B cell (primary cell): ENCODE measurements around the gene PRODH2. TPM values are rescaled to one million over a fixed set of nuclear protein-coding genes. Genes with fewer than 3 reads are reported as not detected.

Source experiments
- ATAC-seq: fragments of 200-7000 bp; cut with Tn5 transposase; one replicate; pipeline ENCODE4 v1.10.0; 2021; ENCODE audit warnings: low read depth, mild to moderate bottlenecking, moderate number of reproducible peaks, moderate library complexity
- CTCF ChIA-PET: fragments of 350-600 bp; sonication (Branson Sonifier 250); formaldehyde crosslinking; loops from one replicate; lab custom pipeline; 2021; ENCODE audit warnings: antibody characterized with exemption, inconsistent platforms; lab: Charles Lee
- POLR2A ChIA-PET: fragments of 350-600 bp; sonication (Branson Sonifier 250); formaldehyde crosslinking; loops from one replicate; lab custom pipeline; 2021; ENCODE audit warnings: antibody characterized with exemption; lab: Charles Lee
- DNase-seq: peaks from one replicate; pipeline ENCODE4 v3.0.0; 2013
- H2AFZ ChIP-seq: 2 replicates; pipeline ENCODE4 v1.6.1; 2012; ENCODE audit warnings: mild to moderate bottlenecking, low read depth, low read length; ENCODE audit not compliant: insufficient read depth, poor library complexity, severe bottlenecking
- H3K27ac ChIP-seq, 2 donors: 1 replicate in 1 of 2; 2 replicates in 1 of 2; pipeline ENCODE4 v1.5.1; 2012 to 2013; ENCODE audit warnings: low read length in 2 of 2, mild to moderate bottlenecking in 2 of 2, moderate library complexity in 1 of 2
- H3K27me3 ChIP-seq, 4 experiments: fragments of 200-600 bp in 1 of 4; sonication (generic) in 1 of 4; replicated peaks in 1 of 4; 1 replicate in 2 of 4; 2 replicates in 2 of 4; pipeline versions ENCODE4 v1.6.1 to v1.7.0; 2013 to 2016; ENCODE audit warnings: low read length in 3 of 4, mild to moderate bottlenecking in 2 of 4, mixed read lengths in 1 of 4, moderate library complexity in 1 of 4; ENCODE audit not compliant: insufficient read depth in 4 of 4, control insufficient read depth in 3 of 4; ENCODE audit errors: control extremely low read depth in 1 of 4
- H3K36me3 ChIP-seq, 2 experiments: replicated peaks in 1 of 2; 1 replicate in 1 of 2; 2 replicates in 1 of 2; pipeline versions ENCODE4 v1.6.1 to v1.7.1; 2013; ENCODE audit warnings: low read length in 1 of 2; ENCODE audit not compliant: insufficient read depth in 2 of 2, control insufficient read depth in 1 of 2; ENCODE audit errors: control extremely low read depth in 1 of 2, extremely low read depth in 1 of 2
- H3K4me1 ChIP-seq, 2 donors: fragments of 200-600 bp in 1 of 2; sonication (generic) in 1 of 2; 1 replicate in 1 of 2; 2 replicates in 1 of 2; pipeline versions ENCODE4 v1.5.1 to v1.6.1; 2013 to 2017; ENCODE audit warnings: low read length in 2 of 2; ENCODE audit not compliant: control insufficient read depth in 2 of 2, insufficient read depth in 2 of 2
- H3K4me2 ChIP-seq: replicated peaks from 2 replicates; pipeline ENCODE3; 2012; ENCODE audit warnings: mild to moderate bottlenecking, low read depth, low read length; ENCODE audit not compliant: poor library complexity, severe bottlenecking
- H3K4me3 ChIP-seq, 5 experiments: fragments of 200-600 bp in 1 of 5; sonication (generic) in 1 of 5; 1 replicate in 3 of 5; 2 replicates in 2 of 5; pipeline versions ENCODE4 v1.5.1 to v1.7.0; 2011 to 2016; ENCODE audit warnings: low read length in 4 of 5, mild to moderate bottlenecking in 4 of 5, low read depth in 2 of 5, control low read depth in 1 of 5, moderate library complexity in 1 of 5; ENCODE audit not compliant: insufficient read depth in 1 of 5; ENCODE audit errors: control extremely low read depth in 1 of 5, extremely low read depth in 1 of 5
- H3K79me2 ChIP-seq: fragments of 200-600 bp; sonication (generic); one replicate; pipeline ENCODE4 v1.6.0; 2016; ENCODE audit warnings: low read length; ENCODE audit not compliant: control insufficient read depth, insufficient read depth
- H3K9ac ChIP-seq: fragments of 200-600 bp; sonication (generic); 2 replicates; pipeline ENCODE4 v1.6.1; 2017; ENCODE audit warnings: mild to moderate bottlenecking, low read length, moderate library complexity
- H3K9me3 ChIP-seq, 3 donors: one replicate each; pipeline versions ENCODE4 v1.6.1 to v1.7.1; 2013; ENCODE audit warnings: low read length in 2 of 3; ENCODE audit not compliant: control insufficient read depth in 2 of 3, insufficient read depth in 1 of 3; ENCODE audit errors: control extremely low read depth in 1 of 3
- H4K20me1 ChIP-seq: 2 replicates; pipeline ENCODE4 v1.6.0; 2012; ENCODE audit warnings: mild to moderate bottlenecking, low read length; ENCODE audit not compliant: insufficient read depth, control insufficient read depth, poor library complexity, severe bottlenecking
- H3K27ac Mint-ChIP-seq: one replicate; pipeline ENCODE4 v1.8.0; 2021; ENCODE audit warnings: mixed read lengths
- H3K27me3 Mint-ChIP-seq: one replicate; pipeline ENCODE4 v1.8.0; 2021; ENCODE audit warnings: mixed read lengths
- H3K4me1 Mint-ChIP-seq: one replicate; pipeline ENCODE4 v1.8.0; 2021; ENCODE audit warnings: mixed read lengths
- H3K4me3 Mint-ChIP-seq: one replicate; pipeline ENCODE4 v1.8.0; 2021; ENCODE audit warnings: mixed read lengths
- H3K9me3 Mint-ChIP-seq: one replicate; pipeline ENCODE4 v1.8.0; 2022; ENCODE audit warnings: mixed read lengths; ENCODE audit not compliant: insufficient read depth
- EZH2 ChIP-seq: IDR thresholded peaks from 2 replicates; pipeline ENCODE4 v1.6.1; 2012; ENCODE audit warnings: borderline replicate concordance, low read depth, mild to moderate bottlenecking, moderate library complexity, low read length; ENCODE audit not compliant: insufficient read depth, poor library complexity, severe bottlenecking
- WGBS: methylation state at CpG from one replicate; pipeline ENCODE4 v1.1.5; 2013; ENCODE audit warnings: missing lambda C conversion rate; ENCODE audit not compliant: insufficient coverage; 5-methylcytosine and 5-hydroxymethylcytosine counted together
- intact Hi-C: fragments of 100-400 bp; cut with micrococcal nuclease; formaldehyde crosslinking; loops from one replicate; pipeline ENCODE4 v1.10.0; 2022
- polyA plus RNA-seq: library from polyadenylated mRNA; depleted of rRNA; stranded (reverse); fragments of >200 nt; gene quantifications from 2 replicates; pipeline ENCODE4 v1.2.3, GENCODE V29; 2012
- total RNA-seq, 2 donors: library from RNA; stranded (reverse); fragments of 120-200 nt in 1 of 2; gene quantifications; 1 replicate in 1 of 2; 2 replicates in 1 of 2; pipeline versions ENCODE4 v1.2.3 to v1.2.4, GENCODE V29; 2013 to 2022
- TF ChIP-seq, protein P1 (sequence below): fragments of 200-600 bp; IDR thresholded peaks from one replicate; pipeline ENCODE4 v1.8.0; 2022; ENCODE audit warnings: antibody characterized with exemption, mild to moderate bottlenecking

PRODH2 gene
- total and polyA plus RNA-seq, 2 donors (not counting 1 experiment from before 2014, with no cell fraction given) = not detected

DNA sequence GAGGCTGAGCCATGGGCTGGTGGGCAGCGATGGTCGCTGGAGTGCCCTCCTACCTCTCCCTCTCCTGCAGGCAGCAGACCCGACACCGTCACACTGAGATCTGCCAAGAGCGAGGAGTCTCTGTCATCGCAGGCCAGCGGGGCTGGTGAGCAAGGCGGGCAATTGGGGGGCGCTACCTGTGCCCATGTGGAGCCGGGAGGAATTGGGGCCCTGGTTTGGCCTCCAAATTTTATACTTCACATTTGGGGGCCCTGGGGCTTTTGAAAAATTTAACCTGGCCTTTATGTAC lies 27.4 kb downstream of the PRODH2 start:
- POLR2A ChIA-PET = no interaction called here

DNA sequence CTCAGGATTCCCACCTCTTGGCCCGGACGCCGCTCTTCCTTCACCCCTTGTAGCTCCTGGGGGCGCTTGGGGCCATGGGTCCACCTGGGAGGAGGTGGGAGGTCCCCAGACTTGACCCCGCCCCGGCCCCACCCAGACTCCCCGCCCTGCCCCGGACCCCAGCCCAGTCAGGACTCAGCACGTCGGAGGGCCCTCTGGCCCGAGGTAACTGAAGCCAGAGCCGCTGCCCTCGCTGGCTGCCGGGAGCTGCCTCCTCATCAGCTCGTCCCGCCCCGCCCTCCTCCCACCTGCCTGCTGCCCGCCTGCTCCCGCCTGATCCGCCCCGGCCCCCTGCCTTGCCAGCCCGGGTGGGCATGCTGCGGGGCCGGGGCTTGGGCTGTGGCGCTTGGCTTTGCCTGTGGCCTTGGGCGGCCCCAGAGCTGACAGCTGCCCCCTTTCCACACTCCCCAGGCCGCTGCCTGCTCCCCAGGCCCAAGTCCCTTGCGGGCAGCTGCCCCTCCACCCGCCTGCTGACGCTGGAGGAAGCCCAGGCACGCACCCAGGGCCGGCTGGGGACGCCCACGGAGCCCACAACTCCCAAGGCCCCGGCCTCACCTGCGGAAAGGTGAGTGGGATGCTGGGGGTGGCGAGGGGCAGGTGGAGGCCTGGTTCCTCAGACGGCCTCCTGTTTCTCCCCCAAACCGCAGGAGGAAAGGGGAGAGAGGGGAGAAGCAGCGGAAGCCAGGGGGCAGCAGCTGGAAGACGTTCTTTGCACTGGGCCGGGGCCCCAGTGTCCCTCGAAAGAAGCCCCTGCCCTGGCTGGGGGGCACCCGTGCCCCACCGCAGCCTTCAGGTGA lies 27.9 kb downstream of the PRODH2 start:
- Histone ChIP-seq H3K79me2 (no peaks in the 10 kb centered on the region), H3K4me3 (no peak overlapping the region), H3K4me1 (no peaks in the 10 kb centered on the region), H3K9me3 (no peaks in the 10 kb centered on the region), H2AFZ (no peak overlapping the region), H3K9ac (no peak overlapping the region), H3K27me3 (no peaks in the 10 kb centered on the region), H3K36me3 (peaks cover 0 to 5% of the 10 kb centered on the region in 2 experiments), H4K20me1 (no peaks in the 10 kb centered on the region), H3K4me2 (no peak overlapping the region), H3K27ac (no peak overlapping the region)
- ATAC-seq = no peak
- WGBS = 96% methylated on average over 41 of the region's 45 CpGs
- intact Hi-C loops = no loop called here
- no peak overlapping the region for H3K27ac Mint-ChIP-seq
- CTCF ChIA-PET = no interaction called here
- H3K9me3 Mint-ChIP-seq = no peaks in the 10 kb centered on the region
- no peak for TF ChIP-seq EZH2
- TF ChIP-seq, protein P1, sequence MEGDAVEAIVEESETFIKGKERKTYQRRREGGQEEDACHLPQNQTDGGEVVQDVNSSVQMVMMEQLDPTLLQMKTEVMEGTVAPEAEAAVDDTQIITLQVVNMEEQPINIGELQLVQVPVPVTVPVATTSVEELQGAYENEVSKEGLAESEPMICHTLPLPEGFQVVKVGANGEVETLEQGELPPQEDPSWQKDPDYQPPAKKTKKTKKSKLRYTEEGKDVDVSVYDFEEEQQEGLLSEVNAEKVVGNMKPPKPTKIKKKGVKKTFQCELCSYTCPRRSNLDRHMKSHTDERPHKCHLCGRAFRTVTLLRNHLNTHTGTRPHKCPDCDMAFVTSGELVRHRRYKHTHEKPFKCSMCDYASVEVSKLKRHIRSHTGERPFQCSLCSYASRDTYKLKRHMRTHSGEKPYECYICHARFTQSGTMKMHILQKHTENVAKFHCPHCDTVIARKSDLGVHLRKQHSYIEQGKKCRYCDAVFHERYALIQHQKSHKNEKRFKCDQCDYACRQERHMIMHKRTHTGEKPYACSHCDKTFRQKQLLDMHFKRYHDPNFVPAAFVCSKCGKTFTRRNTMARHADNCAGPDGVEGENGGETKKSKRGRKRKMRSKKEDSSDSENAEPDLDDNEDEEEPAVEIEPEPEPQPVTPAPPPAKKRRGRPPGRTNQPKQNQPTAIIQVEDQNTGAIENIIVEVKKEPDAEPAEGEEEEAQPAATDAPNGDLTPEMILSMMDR = no peak
- H3K27me3 Mint-ChIP-seq = no peaks in the 10 kb centered on the region
- H3K4me3 Mint-ChIP-seq = no peak overlapping the region
- POLR2A ChIA-PET = interaction anchor here (0.5 to 0.6 kb wide), 2 partner anchors 294 to 351 kb away, joined by 3 to 9 read pairs; no protein-coding TSS in a partner anchor
- no peaks in the 10 kb centered on the region for H3K4me1 Mint-ChIP-seq
- no peak for DNase-seq

More for the DNA sequence above, 27.4 kb downstream of the PRODH2 start:
- no peak for TF ChIP-seq EZH2
- no peaks in the 10 kb centered on the region for H3K79me2 ChIP-seq
- no peaks in the 10 kb centered on the region for H3K9me3 ChIP-seq
- H3K4me1 Mint-ChIP-seq = no peaks in the 10 kb centered on the region
- H3K9me3 Mint-ChIP-seq = no peaks in the 10 kb centered on the region
- H3K9ac ChIP-seq = no peak overlapping the region
- H3K4me2 ChIP-seq = no peak overlapping the region
- CTCF ChIA-PET = no interaction called here
- H3K27ac ChIP-seq = no peak overlapping the region
- H3K4me1 ChIP-seq = no peaks in the 10 kb centered on the region
- H3K27me3 Mint-ChIP-seq = no peaks in the 10 kb centered on the region
- no peak overlapping the region for H3K4me3 Mint-ChIP-seq
- no peak overlapping the region for H3K4me3 ChIP-seq
- intact Hi-C loops = no loop called here
- H4K20me1 ChIP-seq = no peaks in the 10 kb centered on the region
- H2AFZ ChIP-seq = no peak overlapping the region
- H3K27ac Mint-ChIP-seq = no peak overlapping the region
- H3K27me3 ChIP-seq = no peaks in the 10 kb centered on the region
- DNase-seq (no peak), ATAC-seq (no peak)
- peaks cover 0 to 3% of the 10 kb centered on the region in 2 experiments for H3K36me3 ChIP-seq
- WGBS = 97% methylated on average over 9 of the region's 10 CpGs
